Hematopoietic multipotent progenitor cell treated with erythropoietin and hydrocortisone succinate and interleukin-3 and kit ligand, for 8 days (in vitro differentiated cells): ENCODE measurements around the gene ZNF746.
"Not testable (repeated sequence)": the region's sequence is repeated elsewhere in the genome, so short reads cannot be mapped to it uniquely, and the experiment has no call there.

Experiments used
- DNase-seq: peaks from one replicate; pipeline ENCODE4 v3.0.0-alpha.2; 2015

Gene ZNF746

DNA sequence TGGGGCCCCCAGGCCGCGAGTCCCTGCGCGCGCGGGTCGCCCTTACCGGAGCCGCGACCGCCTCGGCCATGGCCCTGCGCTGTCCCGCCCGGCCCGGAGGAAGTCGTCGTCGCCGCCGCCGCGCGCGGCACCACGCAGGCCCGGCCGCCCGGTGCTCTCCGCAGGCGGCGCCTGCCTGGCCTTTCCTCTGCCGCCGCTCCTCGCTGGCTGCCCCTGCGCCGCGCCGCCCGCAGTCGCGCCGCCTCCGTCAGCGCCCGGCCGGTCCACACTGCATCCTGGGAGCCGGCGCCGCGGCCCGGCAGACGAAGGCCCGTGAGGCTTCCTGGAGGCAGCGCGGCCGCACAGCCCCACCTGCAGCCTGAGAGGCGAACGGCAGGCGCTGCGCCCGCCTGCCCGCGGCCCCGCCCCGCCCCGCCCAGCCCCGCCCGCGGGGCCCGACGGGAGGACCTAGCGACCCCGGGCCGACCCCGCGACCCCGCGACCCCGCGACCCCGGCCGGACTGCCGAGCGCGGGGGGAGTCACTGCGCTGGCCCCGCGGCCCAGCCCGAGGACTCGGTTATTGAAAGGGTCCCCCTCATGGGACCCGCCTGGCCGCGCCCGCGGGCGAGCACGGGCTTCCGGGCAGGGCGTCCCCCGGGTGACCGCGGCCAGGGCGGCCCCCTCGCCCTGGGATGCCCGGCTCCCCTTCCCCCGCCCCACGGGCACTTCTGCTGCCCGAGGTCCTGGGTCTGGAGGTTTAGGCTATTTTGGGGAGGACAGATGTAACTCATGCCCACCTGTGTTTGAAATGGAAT, at the start of gene ZNF746:
ZNF746 (minus strand) TSS at position 343 of the 795 bp plus-strand sequence; CDS start at position 70, 273 bp downstream.
- DNase-seq: peak; percentile 86

DNA sequence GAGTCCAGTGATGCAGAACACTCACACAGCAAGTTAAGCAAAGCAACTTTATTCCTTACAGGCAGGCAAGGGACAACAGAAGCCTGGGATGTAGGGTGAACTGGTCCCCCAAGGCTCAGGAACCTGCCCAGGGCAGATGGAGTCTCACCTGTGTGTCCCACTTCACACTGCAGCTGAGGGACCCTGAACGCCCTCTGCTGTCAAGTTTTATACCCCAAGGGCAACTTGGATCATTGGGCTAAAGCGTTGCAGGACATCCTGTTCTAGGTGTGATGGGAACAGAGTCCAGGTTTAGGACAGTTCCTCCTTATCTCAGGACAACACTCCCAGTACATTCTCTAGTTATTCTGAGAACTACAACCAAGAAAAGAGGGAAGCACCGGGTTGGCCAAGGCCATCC, 49.5 kb upstream of the ZNF746 start:
- DNase-seq: no peak

GRCh38 chr7:149546331-149546730, 48.7 kb upstream of the ZNF746 start:
- no peak for DNase-seq

DNA sequence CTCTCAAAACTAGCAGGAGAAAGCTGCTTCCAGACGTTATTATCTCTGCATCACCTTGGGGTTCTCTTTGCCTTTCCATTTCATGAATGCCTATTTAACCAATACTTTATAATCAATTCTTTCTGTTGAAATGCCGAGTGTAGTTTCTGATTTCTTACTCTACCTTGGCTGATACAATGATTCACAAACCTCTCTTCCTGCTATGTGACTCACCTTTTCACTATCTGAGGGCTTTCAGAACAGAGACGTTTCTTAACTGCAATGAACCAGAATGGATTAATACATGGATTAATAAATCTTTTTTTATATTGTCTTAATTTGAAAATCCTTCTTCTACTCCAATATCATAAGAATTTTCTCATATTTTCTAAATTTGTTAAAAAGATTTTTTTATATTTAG, 46.4 kb upstream of the ZNF746 start:
- DNase-seq: no peak

- no peak for DNase-seq
These were observed 35.0 kb upstream of the ZNF746 start for GRCh38 chr7:149532654-149533053.

- no peak for DNase-seq
These were observed 31.6 kb upstream of the ZNF746 start for GRCh38 chr7:149529136-149529718.

- peak; percentile 24 for DNase-seq
These were observed 29.8 kb upstream of the ZNF746 start for GRCh38 chr7:149527414-149527813.

- no peak for DNase-seq
These were observed 27.7 kb upstream of the ZNF746 start for GRCh38 chr7:149525280-149525679.

GRCh38 chr7:149524394-149524793, 26.8 kb upstream of the ZNF746 start:
- no peak for DNase-seq

GRCh38 chr7:149510248-149510647, 12.6 kb upstream of the ZNF746 start:
- DNase-seq: no peak

GRCh38 chr7:149509774-149510173, 12.2 kb upstream of the ZNF746 start:
- DNase-seq: no peak

GRCh38 chr7:149505551-149505950, 7.9 kb upstream of the ZNF746 start:
- DNase-seq: no peak

GRCh38 chr7:149501651-149502050, 4.0 kb upstream of the ZNF746 start:
- no peak for DNase-seq

DNA sequence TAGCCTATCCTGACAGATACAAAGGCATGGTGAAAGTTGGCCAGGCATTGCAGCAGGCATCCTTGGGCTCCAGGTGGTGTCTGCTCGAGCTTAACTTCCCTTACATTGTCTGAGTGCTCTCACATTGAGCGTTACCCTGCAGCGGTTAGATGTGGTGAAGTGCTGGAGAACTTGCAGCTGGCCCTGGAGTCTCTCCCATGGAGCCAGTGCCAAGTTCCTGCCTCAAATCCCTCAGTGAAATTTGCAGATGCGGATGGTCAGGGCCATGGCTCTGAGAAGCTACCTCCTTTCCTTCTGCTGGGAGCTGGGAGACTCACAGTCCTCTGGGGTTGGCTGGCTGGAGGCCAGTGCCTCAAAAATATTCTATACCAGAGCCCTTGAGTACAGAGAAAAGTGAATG, 3.3 kb upstream of the ZNF746 start:
- DNase-seq: no peak

DNA sequence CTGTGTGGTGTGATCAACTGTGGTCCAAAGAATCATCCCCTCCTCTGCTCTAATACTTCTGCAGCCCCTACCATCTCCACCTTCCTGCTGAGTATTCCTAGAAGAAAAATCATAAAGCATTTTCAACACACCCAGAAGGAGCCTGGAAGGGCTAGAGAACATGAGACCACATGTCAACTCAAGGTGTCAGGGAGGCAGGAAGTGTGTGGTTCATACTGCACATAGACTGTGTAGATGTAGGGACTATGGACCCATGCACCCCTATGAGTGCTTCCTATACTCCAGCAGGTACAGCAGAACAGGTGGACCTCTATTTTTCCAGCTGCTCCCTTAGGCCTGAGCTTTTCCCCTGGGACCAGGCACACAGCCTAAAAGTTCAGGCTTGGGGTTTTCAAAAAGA, 2.6 kb upstream of the ZNF746 start:
- no peak for DNase-seq

DNA sequence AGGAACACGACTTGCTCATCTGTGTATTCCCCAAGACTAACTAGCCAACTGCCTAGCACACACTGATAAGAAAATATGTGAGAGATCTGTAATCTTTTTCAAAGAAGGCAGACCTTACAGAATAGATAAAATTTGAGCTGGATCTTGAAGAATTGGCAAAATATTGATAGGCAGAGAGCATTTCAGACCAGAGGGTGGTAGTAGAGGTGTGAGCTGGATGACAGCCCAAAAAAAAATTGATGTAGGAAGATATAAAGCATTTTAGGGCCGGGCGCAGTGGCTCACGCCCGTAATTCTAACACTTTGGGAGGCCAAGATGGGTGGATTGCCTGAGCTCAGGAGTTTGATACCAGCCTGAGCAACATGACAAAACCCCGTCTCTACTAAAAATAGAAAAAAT, 1.2 kb upstream of the ZNF746 start:
- peak; percentile 74 for DNase-seq

- peak; percentile 24 for DNase-seq
These were observed 792 bp downstream of the ZNF746 start for GRCh38 chr7:149496642-149497391.

- peak; percentile 73 for DNase-seq
These were observed 1.6 kb downstream of the ZNF746 start for GRCh38 chr7:149495785-149496641.

GRCh38 chr7:149494738-149495368, 2.8 kb downstream of the ZNF746 start:
- DNase-seq: peak; percentile 63

DNA sequence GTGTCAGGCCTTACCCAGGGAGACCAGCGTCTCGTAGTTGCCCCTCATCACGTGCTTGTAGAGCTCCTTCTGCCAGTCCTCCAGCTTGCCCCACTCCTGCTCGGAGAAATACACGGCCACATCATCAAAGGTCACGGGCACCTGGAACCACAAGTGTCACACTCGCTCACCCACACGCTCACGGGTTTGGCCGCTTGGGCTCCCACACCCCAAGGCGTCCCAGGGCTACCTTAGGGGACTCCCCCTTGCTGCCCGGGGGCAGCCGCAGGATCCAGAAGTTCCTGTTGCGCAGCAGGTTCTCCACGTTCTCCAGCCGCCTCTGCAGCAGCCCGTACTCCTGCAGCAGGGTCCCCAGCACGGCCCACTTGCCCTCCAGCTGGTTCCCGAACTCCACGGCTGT, 3.6 kb downstream of the ZNF746 start:
- DNase-seq: not testable (repeated sequence)

DNA sequence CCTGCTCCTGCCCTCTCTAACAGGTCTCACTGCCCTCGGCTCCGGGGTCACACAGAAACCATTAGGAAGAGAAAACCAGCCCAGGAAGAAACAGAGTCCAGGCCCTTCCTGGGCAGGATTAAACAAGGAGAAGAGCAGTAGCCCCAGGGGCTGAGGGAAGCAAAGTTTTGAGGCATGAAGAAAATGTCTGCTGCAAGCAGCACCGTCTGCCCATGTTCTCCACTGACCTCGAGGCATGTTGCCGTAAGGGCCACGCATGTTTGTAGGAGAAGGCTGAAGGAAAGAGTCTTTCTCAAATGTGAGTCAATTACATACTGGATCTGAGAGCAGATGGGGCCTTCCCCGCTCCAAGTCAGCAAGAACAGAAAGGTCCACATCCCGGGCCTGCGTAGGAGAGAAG, 4.2 kb downstream of the ZNF746 start:
- DNase-seq: no peak

GRCh38 chr7:149490083-149490760, 7.4 kb downstream of the ZNF746 start:
- no peak for DNase-seq
